GM19463 (cell line): ENCODE measurements around the gene MYO1B.

ENCODE experiments used
- ATAC-seq: cut with Tn5 transposase; IDR thresholded peaks from one replicate; pipeline ENCODE4 v1.9.1; 2021; ENCODE audit warnings: mild to moderate bottlenecking, moderate library complexity; ENCODE audit not compliant: unreplicated experiment

MYO1B gene

DNA sequence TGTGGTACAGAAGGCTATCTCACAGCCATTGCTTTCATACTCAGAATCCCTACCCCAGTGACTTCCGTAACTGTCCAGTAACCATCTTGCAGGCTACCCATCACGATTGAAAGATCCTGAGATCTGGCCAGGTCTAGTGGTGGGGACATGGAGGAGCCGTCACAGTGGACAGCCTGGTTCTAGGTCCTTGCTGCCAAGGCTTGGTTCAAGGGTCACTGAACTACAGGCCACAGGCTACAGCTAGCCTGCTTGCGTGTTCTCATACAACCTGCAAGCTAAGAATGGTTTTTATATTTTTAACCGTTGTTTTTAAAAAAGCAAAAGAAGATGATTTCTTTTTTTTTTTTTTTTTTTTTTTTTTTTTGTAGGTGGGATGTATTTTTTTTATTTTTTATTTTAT, 151.6 kb downstream of the MYO1B start:
- ATAC-seq: no peak

DNA sequence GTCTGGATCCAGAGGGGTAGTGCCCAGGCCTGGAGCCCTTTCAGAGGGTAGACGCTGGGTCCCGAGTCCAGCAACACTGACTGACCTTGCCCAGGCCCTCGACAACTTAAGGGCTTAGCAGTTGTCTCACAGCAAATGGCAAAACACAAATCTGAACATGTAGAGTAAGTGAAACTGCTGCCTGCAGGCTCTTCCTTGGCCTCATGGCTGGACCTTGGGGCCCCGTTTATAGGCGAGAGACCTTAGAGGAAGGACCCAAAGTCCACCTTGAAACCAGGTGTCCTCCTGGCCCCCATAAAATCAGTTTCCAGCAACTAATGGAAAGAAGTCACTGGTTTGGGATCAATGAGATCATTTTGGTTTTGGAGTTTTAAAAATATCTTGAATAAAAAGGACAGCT, 154.4 kb downstream of the MYO1B start:
- ATAC-seq: no peak

DNA sequence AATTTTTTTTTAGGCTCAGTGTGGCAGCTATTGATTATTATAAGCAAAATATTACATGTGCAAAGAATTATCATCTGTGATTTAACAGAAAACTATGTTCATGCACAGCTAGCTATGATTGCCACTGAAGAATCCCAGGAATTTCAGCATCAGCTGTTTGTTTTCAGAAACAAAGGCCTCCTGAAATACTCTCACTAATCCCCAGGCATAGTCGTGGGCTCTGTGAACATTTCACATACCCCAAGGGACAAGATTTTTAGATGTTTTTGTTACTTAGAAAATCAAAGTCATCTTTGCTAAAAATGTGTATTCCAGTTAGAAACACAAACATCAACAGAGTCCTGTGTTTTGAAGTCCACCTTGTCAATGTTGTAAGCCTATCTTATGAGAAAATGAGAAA, 156.1 kb downstream of the MYO1B start:
- no peak for ATAC-seq

DNA sequence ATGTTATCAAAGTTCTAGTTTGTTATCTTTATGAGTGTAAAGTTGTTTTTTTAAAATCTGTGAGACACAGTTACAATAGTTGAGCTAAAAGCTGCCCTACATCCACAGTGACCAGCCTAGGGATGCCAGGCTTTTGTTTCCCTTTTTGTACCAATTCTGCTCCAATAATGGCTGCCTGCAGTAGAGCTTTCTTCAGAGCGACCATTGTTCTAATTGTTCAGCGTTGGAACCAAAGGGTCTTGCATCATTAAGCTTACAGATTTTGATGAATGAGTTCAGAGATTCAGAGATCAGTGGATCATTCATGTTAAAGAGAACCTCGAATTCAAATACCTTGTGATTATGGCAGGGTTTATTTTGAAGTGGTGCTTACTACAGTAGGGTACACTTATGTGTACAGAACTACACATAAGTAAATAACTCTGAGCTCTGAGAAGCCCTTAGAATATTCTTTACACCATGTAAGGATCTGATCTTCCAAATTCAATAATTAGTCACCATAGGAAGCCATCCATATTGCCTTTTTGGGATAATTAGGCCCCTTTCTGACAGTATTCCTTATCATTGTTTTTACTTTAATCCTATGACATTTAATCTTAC, 157.9 kb downstream of the MYO1B start:
- no peak for ATAC-seq

DNA sequence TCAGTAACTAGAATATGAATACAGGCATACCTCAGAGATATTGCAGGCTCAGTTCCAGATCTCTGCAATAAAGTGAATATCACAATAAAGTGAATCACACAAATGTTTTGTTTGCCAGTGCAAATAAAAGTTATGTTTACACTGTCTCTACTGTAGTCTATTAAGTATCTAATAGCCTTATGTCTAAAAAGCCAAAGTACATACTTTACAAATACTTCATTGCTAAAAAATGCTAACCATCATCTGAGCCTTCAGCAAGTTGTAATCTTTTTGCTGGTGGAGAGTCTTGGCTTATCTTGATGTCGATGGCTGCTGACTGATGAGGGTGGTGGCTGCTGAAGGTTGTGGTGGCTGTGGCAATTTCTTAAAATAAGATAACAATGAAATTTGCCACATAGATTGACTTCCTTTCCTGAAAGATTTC, 159.4 kb downstream of the MYO1B start:
- ATAC-seq: no peak

DNA sequence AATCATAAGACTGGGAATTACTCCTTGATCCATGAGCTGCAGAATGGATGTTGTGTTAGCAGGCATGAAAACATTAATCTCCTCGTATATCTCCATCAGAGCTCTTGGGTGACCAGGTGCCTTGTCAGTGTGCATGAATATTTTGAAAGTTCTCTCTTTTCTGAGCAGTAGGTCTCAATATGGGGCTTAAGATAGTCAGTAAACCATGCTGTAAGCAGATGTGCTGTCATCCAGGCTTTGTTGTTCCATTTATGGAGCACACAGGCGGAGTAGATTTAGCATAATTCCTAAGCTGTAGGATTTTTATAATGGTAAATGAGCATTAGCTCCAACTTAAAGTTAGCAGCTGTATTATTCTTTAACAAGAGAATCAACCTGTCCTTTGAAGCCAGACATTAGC, 160.3 kb downstream of the MYO1B start:
- ATAC-seq: no peak

DNA sequence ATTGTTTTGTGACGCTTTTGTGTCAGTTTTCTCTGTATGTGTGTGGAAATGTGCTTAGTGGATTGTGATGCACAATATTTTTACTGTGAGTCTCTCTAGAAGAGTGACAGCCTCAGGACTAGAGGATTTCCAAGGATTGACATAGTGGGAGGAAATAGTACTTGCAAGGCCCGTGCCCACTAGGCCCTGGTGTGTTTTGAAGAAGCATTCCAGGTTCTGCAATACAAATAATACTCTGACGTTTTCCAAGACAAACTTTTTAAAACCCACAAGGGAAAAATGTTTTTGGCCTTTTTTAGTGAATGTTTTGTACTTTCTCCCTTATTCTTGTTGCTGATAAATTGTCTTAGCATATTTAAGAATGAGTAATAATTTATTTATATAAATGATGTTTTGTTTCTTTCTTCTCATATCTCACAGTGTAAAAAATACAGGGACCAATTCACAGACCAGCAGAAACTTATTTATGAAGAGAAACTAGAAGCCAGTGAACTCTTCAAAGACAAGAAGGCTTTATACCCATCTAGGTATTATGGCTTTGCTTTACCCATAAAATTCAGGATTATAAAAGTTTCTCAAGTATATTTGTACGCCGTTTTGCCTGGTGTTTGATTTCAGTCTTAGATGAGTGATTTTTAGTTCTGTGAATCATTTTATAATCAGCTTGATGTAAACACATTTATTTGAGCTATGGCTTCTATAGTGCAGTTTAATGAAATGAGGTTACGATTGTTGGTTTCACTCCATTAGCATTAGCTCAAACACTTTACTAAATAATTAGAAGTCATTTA, 165.6 kb downstream of the MYO1B start:
- no peak for ATAC-seq

DNA sequence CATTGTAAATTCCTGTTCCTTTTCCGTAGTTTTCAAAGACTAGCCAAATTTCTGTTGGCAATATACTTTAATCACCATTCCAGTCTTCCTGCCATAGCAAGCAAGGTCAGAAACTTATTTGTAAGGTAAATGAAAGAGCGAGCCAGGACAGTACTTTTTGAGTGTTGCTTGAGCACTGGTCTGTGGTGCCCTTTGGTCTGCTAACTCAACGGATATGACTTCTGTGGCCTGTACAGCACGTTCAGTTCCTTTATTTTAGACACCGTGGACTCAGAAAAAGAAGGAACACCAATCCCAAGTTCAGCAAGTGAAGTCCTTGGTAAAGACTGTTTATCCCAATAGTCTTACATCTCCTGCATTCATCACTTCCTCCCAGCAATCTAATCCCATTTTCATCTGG, 166.3 kb downstream of the MYO1B start:
- no peak for ATAC-seq

DNA sequence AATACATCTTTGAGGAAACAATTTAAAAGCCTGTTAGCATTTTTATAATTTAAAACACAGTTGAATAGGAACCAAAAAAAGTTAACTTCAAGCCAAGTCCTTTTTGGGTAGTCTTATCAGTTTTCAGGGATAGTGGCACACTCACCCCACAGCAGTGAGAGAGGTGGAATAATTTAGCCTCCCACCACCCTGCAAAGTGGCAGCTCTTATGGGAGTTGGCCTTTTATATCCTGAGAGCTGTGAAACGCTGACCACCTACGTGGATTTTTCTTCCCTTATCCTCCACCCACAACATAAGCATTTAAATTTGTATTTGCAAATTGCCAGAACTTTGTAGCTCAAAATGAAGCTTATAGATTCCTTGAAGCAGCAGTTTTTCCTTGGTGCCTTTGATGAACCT, 167.1 kb downstream of the MYO1B start:
- ATAC-seq: no peak

DNA sequence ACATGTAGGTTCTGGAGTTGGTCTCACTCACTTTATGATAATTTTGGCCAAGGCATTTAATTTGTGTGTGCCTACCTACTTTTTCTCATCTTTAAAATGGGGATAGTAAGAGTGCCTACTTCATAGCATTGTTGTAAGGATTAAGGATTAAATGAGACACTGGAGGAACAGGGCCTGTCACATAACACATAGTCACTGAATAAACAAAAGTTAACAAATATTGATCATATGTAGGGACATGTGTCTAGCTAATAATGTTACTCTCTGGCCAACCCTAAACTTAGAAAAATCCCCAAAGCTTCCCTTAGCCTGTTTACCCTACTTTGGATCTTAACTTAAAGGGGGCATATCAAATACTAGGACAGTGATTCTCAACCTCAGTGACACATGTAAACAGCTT, 169.9 kb downstream of the MYO1B start:
- ATAC-seq: no peak

DNA sequence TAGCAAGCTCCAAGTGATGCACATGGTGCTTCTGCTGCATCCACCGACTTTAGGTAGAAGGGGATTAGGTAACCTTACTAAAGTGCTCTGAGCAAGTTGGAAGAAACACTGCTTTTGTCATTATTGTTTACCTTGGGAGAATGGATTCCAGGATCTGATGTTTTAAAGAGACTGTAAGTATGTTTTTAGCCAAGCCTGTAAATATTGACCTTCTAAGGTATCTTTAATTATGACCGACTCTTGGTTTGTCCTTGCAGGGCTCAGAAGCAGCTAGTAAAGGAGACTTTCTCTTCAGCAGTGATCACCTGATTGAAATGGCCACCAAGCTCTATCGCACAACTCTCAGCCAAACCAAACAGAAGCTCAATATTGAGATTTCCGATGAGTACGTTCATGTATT, 170.7 kb downstream of the MYO1B start:
- ATAC-seq: no peak

DNA sequence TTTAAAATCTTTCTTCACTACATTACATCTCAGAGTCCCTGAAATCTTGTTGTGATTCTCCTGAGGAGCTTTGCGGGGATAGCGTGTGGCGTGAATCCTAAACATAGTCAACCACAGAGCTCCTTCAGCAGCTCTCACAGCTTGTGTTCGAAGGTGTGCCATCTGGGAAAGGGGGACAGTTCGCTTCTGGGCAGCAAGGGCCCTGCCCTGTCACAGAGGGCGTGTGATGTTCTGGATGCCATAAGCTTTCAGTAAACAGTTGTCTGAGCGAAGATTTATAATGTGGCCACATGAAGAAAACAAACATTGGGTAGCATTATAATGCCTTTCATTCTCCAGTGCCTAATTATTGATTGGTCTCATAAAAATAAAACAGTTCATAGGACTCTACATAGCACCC, 172.5 kb downstream of the MYO1B start:
- ATAC-seq: no peak

DNA sequence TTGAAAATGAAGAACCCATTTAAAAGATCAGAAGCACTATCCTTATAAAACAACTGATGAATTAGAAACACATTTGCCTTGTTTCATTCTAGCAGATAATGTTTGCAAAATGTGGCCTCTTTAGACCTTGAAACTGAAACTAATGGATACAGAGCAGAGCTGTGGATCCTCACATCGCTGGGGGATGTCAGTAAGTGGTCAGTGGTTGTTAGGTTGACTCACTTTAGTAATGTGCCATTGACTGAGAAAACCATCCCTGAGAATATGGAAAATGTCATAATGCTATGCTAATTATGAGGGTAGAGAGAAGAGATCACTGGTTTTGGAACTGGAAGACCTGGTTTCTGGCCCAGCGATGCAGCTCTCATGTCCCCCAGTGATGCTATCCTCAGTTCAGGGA, 176.7 kb downstream of the MYO1B start:
- no peak for ATAC-seq

DNA sequence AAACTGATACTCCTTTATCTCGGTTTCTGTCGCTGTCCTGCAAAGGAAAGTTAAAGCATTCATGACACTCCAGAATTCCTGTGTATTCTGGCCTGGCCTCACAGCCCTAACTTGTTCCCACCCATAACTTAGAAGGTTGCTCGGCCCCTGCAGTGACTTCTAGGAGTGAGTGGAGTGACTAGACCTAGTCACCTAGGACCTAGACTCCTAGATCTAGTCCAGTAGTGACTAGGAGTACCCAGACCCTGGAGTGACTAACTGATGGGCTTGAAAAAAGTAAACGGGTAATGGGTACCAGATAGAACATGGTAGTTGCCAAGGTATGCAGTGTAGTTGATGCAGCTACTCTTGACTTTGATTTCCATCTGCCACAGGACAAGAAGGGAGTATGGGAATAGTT, 181.8 kb downstream of the MYO1B start:
- no peak for ATAC-seq

DNA sequence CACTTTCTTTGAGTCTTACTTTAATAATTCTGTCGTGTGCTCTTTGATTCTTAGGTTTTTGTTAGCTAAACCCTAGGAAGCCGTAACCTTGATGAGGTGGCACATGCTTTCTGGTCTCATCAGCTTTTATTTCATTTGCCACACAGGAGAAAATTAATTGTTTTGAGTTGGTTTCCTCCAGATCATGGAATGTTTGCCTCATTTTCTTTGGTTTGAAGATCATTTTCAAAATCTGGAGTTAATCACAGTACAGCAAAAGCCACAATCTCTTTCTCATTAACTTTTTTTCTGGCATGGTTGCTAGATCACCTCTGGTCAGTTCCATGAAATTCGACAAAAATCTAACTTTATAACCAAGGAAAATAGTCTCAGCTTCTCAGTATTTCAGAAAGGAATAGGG, 182.9 kb downstream of the MYO1B start:
- ATAC-seq: no peak

DNA sequence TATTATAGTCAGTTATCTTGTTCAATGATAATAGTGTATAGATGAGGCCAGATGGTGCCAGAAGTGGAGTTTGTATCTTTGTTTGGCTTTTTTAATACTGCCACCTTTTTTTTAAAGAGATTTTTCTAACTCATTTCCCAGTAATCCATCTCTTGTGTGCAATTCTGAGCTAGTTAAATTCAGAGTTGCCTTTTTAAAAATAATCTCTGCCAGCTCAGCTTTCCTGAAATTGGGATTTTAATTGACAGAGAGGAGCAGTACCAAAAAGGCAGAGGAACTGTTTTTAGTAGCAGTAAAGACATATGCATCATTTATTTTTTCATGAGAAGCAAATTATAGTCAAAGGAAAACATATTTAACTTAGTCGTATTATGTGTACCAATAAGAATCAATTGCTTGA, 185.3 kb downstream of the MYO1B start:
- ATAC-seq: no peak

DNA sequence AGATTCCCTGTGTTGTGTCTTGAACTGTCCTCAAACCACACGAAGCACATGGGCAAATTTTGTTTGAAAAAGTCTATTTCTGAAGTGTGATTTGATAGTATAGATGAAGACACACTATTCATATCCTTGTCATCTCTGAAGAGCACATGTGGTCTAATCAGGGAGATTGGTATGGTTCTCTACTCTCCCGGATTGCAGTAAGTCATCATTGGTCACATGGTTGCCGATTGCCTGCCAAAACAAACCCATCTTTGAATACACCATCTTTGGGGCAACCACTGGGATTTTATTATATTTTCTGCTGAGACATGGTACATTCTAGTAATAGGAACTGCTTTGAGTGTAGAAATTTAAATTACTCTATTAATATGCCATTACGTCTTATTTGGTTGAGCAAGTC, 186.9 kb downstream of the MYO1B start:
- no peak for ATAC-seq

DNA sequence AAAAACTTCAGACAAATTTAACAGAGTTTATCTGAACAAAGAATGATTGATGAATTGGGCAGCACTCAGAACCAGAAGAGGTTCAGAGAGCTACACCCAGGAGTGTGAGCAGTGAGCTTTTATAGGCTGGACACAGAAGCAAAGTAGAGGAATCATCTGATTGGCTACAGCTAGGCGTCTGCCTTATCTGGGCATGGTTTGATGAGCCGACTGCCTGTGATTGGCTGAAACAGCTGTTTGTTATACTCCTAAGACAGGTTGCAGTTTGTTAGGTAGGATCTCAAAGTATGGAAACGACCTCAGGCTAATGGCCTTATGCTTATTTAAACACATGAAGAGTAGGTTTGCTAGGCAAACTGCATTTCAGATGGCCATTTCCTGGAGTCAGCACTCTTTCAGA, 188.9 kb downstream of the MYO1B start:
- no peak for ATAC-seq

DNA sequence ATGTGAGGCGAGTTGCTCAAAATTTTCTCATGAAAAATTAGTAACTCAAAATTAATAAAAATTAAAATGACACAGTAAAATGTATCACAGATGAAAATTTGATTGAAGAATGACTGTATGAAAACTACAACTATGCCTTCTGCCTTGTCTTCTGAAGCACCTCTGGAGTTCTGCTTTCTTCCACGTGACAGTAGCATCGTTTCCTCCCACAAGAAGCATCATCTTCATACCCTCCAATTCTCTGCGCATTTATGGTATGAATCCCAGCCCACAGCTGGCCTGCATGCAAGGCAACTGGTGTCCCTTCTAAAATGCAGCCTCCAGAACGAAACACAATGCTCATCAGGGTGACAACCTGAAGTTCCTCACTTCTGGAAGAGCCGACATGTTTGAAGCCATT, 189.9 kb downstream of the MYO1B start:
- no peak for ATAC-seq

DNA sequence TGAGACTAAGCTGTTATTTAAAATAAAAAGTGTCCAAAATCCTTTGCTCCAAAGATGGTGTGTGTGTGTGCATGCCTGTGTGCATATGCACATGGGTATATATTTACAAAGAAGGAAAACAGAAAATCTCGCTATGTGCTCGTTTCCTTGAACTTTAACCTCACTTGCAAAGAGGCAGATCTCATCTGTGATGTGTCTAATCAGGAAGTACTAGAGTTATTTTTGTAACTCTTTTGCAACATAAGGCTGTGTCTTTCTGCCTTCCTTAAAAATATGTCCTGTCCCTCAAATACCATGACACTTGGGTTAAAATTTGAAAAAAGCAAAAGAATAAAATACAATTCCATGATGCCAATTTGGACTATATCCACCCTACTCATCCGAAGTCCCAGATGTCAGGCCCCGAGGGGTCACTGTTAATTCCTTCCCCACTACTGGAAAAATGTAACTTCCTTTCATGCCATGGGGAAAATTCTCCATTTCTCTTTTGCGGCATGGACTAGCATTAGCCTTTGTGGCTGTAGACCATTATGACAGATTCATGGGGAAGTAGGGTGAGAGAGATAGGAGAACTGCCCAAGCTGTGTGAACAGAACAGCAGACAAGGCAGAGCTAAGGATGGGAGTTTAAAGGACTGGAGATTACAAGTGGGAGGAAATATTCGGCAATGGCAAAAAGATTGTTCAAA, 191.3 kb downstream of the MYO1B start:
- ATAC-seq: no peak

DNA sequence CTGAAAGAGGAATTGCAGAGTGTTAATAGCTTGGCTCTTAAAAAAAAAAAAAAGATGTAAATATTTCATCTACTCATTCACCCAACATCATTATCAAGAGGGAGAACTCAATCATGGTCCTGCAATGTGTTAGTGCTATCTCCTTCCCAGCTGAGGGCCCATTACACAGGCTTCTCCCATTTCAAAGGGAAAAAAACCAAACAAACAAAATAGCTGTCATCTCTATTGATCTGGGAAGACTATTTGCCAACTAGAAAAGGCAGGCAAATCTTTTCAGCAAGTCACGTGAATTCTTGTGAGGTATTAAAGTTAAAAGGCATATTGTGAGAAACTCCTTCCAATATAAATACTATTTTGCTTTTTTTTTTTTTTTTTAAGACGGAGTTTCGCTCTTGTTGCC, 194.3 kb downstream of the MYO1B start:
- ATAC-seq: no peak

DNA sequence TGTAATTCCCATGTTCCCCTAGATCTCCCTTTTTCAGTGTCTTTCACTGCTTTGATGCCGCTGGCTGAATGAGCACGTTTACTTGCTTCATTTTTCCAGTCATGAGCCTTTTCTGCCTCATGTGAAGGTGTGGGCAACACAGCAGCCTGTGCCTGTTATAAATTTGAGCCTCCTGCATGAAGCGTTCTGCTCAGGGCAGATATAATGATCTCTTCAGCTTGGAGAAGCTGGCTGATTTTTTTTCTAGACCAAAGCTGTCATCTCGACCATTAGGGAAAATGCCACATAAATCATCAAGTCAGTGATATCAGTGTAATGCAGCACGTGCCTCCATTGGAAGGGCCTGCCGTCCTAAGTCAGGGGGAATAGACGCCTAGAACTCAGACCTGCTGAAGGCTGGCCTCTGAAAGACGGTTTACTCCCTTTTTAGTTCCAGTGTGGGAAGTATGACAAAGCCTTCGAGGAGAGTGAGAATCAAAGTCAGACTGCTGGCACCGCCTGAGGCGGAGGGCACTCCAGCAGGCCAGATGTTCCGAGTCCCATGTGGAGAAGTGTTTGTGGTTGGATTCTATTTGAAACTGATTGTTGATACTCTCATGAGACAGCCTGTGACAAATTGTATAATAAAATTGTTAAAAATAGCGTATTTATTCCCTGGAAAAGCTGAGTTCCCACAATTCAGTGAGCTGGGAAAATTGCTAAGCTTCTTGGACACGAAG, 196.5 kb downstream of the MYO1B start:
- ATAC-seq: no peak
